ENCODE results near the gene MST1.
"Not testable (repeated sequence)": the region's sequence is repeated elsewhere in the genome, so short reads cannot be mapped to it uniquely, and the experiment has no call there.

MST1 gene

DNA sequence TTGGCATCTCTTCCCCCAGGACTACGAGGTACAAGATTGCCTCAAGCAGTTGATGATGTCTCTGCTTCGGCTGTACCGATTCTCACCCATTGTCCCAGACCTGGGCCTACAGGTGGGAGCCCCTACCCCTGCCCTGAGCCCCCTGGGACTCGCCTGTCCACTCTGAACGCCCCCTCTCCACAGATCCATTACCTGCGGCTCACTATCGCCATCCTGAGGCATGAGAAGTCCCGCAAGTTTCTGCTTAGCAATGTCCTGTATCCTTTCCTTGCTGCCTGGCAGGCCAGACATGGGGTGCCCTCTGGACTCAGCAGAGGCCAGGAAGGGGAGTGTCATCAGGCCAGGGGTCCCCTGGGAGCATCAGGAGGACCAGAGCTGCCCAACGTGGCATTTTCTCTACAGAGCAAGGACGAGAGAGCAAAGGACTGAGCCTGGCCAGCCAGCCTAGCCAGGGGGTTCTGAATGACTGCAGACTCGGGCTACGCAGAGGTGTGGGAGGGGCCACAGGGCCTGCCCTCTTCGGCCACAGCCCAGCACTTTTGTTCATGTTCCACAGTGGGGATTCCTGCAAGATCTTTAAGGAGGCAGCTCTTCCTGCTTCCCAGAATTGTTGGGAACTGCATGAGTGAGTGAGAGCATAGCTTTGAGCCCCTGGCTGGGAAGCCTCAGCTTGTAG, 11.3 kb upstream of the MST1 start:
- no peak for DNase-seq (ENCODE audit: low read depth)

DNA sequence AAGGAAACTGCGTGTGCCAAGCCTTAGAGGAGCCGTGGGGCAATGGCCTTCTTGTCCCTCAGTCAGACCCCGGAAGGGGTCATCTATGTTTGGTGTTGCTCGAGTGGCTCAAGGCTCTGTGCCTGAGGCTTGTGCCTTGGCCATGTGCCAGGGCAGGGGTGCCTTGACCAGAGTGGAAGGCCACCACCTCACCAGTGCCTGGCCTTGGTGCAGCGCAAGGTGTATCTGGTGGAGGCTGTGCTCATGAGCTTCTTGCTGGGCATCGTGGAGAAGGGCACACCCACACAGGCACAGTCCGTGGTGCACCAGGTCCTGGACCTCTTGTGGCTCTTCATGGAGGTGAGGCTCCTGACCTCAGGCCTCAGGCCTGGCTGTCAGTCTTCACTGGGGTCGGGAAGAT, 10.7 kb upstream of the MST1 start:
- no peak for DNase-seq (ENCODE audit: low read depth)

DNA sequence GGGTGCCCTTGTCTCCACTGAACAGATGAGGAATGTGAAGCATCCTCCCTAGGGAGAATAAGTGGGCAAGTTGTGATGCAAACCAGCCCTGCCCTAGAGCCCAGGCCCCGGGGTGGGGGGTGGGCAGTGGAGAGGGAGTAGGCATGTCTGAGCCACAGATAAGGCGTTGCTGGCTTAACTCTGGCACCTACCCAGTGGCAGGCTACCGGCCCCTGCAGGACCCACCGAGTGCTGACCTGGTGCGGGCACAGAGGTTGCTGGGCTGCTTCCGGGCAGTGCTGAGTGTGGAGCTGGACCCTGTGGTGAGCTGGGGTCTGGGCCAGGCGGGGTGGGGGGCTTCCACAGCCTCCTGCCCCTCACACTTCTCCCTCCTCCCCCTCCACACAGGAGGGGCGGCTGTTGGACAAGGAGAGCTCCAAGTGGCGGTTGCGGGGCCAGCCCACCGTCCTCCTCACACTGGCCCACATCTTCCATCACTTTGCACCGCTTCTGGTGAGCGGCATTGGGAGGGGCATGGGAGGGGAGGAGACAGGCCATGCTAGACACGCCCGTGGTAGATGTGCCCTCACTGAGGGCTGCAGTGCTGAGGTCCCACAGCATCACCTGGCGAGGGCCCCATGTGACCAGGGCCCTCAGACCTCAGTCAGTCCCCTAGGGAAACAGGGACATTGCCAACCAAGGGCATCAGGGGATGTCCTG, 10.2 kb upstream of the MST1 start:
- DNase-seq (ENCODE audit: low read depth), result no peak

DNA sequence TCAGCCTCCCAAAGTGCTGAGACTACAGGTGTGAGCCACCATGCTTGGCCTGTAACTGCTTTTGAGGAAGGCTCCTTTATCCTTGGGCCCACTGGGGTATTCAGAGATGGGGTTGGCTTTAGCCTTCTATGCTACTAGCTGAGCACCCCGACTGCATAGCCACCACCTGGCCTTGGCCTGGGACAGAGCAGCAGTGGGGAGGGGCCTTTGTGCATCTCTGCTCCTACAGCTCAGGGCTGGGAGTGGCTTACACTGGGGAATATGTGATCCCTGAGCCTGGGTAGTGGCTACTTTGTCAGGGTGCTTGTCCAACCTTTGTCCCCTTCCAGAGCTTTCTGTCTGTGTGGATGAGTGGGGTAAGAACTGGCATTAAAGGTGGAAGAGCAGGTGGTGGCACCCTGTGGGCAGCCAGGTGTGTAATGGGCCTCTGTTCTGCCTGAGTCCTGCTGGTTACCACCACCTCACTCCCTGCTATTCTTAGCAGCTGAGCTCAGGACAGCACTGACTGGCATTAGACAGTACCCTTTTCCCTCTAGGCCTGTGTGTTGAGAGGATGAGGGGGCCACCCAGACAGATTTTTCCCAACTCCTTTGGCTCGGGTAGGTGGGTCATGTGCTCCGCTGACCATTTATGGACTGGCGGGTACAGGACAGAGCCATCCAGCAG, 6.2 kb upstream of the MST1 start:
- not testable (repeated sequence) for DNase-seq (ENCODE audit: low read depth)

DNA sequence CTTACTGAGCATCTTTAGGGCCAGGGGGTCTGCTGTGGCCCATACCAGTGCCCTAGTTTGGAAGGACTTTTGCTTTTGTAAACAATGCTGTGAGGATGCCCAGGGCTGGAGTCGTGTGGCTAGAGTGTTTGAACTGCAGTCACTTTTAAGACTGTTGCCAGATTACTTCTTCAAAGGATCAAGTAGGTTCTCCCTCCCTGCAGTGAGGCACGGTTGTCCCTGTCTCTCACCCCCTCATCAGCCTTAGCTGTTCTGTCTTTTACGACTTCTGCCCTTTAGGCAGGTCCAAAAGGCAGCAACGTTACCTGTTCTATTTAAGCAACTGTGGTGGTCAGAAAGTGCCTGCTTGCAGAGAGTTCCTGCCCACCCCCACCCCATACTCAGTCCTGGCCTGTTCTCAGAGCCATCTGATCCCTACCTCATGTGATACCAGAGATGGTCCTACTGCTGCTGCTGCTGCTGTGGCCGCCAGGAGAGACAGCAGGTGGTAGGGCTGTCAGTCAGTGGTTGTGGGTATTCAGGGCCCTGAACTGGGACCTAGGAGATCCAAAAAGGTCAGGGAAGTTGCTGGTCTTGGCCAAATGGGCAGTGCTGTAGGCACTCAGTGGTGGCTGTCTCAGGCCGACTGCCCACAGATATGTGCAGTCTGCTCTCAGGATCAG, 5.3 kb upstream of the MST1 start:
- DNase-seq (ENCODE audit: low read depth), result not testable (repeated sequence)

DNA sequence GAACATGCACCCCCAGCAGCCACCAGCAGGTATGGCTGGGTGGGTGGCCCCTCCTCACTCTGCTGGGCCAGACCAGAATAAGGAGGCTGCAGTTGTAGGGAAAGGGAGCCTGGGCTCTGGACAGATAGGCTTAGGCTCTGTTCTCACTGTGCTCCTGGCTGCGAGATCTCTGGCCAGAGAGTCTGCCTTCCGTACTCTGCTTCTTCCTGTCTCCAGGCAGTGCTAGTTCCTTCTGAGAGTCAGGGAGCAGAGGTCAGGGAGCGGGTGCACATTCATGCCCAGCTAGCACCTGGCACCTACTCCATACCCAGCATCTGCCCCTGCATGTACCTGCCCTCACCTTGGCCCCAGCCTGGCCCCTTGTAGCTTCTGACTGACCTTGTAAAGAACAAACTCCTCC, 2.2 kb upstream of the MST1 start:
- DNase-seq (ENCODE audit: low read depth), result not testable (repeated sequence)

DNA sequence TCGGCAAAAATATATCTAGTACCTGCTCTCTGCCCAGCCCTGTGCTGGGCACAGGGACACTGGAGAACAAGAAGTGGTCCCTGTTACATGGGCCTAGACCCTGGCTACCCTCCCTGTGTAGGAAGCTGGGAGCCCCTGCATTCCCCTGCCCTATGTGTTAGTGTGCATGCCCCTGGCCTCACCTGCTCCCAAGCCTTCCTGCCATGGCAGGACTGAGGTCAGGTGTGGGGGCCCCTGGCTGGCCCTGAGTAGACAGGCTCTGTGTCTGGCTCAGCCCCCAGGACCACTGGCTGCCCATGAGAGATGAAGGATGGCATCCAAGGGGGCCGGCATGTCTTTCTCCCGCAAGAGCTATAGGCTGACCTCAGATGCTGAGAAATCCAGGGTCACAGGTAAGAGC, 1.6 kb upstream of the MST1 start:
- not testable (repeated sequence) for DNase-seq (ENCODE audit: low read depth)

DNA sequence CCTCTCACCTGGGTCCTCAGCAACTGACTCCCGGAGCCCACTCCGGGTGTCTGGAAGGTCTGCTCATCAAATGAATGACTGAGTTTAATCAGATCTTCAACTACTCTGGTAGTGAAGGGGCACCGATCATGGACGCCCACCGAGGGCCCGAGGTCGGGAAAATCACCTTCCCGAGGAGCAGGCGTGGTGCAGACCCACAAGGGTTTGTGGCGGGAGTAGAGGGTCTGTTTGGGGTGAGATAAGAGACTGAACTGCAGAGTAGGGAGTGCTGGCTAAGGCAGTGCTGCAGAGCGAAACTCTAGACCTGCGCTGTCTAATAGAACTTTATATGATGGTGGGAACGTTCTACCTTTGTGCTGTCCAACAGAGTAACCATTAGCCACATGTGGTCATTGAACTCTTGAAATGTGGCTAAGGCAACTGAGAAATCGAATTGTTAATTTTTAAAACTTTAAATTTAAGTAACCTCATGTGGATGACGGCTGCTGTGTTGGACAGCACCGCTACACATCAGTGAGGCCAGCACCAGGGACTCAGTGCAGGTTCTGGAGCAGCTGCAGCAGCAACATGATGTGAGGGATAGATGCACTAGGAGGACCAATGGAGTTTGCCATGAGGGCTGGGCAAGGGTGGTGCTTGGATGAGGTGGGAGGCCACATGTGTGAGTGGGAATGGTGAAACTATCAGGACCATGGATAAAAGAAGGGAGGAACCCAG, 792 bp upstream of the MST1 start:
- not testable (repeated sequence) for DNase-seq (ENCODE audit: low read depth)

DNA sequence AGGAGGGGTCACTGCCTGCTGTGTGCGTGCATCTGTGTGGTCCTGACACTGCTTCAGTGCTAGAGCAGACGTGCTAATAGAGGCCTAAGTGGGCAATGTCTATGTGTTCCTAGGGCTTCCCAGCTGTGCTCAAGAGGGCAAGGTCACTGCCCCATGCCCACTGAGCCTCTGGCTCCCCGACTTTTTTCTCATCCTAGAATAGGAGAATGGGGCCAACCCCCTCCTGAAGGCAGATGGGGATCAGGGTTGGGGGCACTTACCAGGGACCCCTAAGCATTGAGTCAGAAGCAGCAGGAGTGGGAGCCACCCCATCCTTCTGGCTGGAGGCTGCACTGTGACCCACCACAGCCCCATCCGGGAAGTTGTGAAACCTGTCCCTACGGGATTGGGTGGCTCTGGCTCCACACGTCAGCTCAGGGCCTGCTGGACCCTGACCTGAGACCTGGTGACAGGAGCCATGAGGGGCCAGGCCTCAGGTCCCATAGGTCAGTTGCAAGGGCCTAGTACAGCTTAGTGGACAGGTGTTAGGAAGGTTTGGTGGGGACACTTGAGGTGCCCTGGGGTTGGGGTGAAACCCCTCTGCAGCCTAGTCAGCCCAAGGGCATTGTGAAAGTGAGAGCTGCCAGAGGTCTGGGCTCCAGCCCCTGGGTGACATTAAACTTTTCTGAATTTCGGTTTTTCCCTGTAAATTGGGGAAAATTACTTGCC, 782 bp downstream of the MST1 start:
- not testable (repeated sequence) for DNase-seq (ENCODE audit: low read depth)

DNA sequence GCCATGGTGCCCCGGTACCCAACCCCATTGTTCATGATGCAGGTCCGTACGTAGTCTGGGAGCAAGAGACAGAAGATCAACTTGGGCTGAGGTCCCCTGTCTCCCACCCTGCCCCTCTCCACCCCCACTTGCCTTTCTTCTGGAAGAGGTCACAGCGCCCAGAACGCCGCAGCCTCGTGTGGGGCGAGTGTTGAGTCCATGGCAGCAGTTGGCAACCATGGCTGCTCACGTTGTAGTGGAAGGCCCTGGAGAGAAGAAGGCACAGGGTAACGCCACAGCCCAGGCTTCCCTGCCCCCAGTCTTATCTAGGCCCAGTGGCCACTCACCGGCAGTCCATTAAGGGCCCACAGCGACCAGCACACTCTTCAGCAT, 1.9 kb downstream of the MST1 start:
- DNase-seq (ENCODE audit: low read depth), result not testable (repeated sequence)

DNA sequence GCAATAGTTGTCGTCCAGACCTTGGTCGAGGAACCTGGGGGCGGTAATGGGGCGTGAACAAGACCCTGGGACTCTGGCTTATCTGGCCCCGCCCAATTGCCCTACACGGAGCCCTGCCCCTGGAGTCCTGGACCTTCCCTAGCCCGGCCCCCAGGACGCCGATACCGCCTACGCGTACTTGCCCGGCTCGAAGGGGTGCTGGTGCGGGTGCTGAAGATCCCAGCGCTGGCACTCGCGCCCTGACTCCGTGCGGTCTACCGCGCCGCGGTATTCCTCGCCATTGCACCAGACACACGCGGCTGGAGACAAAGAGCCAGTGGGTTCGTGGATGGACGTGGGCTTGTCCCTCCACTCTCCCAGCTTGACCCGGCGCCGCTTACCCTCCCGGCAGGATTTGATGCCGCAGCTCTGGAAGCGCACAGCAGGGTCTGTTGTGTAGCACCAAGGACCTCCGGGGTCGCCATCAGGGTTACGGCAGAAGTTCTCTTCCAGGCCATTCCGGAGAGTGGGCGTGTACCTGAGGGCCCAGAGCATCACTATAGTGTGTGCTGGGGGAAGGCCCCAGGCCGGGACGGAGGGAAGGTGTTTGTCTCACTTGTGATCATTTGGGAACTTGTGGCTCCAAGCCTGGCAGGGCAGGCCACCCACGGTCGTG, 2.4 kb downstream of the MST1 start:
- not testable (repeated sequence) for DNase-seq (ENCODE audit: low read depth)

DNA sequence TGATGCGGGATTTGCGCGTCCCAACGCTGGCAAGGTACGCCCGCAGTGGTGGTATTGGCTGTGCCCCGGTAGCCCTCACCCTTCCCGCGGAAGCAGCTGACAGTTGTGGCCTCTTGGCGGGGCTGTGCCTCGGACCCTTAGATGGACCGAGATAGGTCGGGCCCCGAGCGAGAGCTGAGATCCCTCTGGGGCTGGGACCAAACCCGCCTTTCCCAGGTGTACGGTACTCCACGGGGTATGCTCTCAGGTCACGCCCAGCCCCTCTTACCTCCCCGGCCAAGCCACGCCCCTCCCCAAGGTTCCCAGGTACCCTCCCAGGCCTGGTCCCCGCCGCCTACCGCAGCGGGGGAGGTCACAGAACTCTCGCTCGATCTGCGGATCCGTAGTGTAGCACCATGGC, 2.9 kb downstream of the MST1 start:
- not testable (repeated sequence) for DNase-seq (ENCODE audit: low read depth)

DNA sequence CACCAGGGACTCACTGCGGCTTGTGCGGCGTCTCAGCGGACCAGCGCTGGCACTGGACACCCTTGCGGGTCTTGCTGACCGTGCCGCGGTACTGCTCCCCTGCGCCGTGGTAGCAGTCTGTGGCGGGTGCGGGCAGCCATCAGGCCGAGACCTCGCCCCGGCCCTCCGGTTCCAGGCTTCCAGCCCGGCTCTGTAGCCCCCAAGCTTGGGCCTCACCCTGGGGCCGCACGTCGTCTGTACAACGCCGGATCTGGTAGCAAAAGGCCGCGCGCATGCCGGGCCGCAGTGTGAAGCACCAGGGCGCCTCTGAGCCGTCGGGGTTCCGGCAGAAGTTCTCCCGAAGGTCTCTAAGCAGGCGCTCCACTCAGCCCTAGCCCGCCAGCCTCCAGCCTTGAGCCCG, 3.4 kb downstream of the MST1 start:
- not testable (repeated sequence) for DNase-seq (ENCODE audit: low read depth)

DNA sequence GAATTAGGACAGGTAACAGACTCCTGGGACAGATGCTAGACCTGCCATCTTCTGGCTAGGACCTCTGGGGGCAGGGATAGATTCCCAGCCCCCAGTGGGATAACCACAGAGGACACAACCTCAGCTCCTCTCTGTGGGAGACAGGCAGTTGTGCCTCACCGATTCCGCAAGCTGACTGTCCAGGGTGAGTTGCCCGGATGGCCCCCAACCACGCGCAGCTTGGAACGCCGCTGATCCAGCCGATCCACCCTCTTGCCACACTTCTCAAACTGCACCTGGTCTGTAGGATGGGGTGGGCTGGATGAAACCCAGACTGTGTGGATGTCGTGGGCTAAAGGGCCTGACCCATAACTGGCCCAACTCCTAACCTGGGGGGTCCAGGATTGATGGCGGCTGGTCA, 4.2 kb downstream of the MST1 start:
- not testable (repeated sequence) for DNase-seq (ENCODE audit: low read depth)

DNA sequence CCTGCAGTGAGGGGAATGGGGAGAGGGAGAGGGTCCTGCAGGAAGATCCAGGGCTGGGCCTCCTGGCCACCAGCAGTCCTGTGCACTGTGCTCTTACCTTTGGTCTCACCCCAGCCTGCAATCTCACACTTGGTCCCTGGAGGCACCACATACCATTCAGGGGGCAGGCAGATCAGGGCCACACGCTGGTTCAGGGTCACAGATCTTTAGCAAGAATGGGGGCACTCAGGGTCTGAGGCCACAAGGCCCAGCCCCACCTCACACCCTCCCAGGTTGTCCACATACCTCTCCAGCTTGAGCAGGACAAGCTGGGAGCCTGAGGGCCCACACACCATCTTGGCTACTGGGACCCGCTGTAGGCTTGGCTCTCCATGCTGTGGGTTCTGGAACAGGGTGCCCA, 4.8 kb downstream of the MST1 start:
- not testable (repeated sequence) for DNase-seq (ENCODE audit: low read depth)

DNA sequence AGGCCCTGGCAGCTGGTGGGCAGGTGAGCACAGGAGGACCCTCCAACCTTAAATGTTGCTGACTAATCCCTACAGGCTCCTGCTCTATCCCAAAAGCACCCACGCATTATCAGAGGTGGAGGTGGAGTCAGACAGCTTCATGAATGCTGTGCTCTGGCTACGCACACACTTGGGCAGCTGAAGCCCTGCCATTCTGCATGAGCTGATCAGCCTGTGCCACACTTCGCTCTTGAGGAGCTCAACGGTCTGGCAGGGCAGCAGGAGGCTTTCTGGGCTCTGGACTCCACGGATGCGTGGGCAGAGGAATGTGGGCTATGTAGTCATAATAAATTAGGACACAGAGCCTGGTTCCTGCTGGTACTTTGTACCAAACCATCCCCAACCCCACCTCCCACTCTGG, 6.1 kb downstream of the MST1 start:
- no peak for DNase-seq (ENCODE audit: low read depth)

DNA sequence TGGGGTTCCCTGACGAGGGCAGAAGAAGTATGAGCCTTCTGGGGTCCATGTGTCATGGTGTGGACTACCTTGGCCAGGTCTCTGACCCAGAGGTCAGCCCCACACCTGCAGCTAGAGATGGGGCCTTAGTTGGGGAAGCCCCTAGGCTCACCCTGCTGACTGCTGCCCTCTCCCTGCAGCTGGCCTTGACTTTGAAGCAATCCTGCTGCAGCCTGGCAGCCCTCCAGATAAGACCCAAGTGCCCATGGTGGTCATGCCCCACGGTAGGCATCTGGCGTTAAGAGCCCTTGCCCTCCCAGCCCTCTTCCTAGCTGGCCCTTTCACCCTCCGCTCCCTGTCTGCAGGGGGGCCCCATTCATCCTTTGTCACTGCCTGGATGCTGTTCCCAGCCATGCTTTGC, 7.7 kb downstream of the MST1 start:
- DNase-seq (ENCODE audit: low read depth), result no peak

DNA sequence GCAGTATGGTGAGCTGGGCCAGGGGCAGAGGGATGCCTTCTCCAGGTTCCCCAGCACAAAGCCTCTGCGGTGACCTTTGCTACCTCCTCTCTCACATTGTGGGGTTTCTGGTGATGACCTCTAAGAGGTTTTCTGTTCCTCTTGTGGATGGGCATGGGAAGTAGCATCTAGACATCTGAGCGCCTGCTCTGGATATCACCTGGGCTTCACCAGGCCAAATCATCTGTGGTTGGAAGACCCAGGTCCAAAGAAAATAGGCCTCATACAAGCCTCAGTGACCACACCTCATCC, 8.1 kb downstream of the MST1 start:
- DNase-seq (ENCODE audit: low read depth), result no peak

DNA sequence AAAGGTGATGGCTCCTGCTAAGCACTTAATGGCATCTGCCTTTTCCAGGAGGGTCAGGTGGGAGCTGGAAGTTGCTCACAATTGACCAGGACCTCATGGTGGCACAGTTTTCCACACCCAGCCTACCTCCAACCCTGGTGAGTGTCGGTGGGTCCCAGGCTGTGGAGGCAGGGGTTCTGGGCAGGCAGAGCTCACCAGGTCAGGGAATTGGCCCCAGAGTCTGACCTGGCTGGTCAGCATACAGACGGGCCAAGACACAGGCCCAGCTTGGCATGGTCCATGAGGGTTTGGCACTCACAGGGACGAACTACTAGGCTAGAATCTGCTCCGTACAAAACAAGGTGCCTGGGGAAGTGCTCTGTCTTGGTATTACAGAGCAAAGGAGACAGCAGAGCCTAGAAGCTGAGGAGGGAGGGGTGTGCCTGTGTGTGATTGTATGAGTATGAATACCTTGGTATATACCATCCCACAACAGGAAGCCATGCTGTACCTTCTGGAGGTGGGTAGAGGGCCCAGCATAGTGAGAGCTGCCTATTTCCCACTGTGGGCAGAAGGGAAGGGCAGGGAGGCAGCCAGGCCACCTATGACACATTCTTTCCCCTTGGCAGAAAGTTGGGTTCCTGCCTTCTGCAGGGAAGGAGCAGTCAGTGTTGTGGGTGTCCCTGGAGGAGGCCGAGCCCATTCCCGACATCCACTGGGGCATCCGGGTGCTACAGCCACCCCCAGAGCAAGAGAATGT, 8.6 kb downstream of the MST1 start:
- no peak for DNase-seq (ENCODE audit: low read depth)

DNA sequence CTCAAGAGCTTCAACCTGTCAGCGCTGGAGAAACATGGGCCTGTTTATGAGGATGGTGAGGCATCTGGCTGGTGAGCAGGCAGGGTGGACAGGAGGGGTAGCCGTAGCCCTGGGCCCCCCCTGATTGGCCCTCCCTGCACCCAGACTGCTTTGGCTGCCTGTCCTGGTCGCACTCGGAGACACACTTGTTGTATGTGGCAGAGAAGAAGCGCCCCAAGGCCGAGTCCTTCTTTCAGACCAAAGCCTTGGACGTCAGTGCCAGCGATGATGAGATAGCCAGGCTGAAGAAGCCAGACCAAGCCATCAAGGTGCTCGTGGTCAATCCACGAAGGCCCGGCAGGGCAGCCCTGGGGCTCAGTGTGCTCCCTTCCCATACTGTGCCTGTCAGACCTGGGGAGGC, 13.4 kb downstream of the MST1 start:
- no peak for DNase-seq (ENCODE audit: low read depth)
